Limb (tissue), 2 donors: ENCODE results near the gene SMC6.

Experiments used
- DNase-seq, 2 donors: peaks; one replicate each; pipeline ENCODE4 v3.0.0-alpha.2; 2016; ENCODE audit errors: extremely low spot score in 2 of 2

SMC6 gene

DNA sequence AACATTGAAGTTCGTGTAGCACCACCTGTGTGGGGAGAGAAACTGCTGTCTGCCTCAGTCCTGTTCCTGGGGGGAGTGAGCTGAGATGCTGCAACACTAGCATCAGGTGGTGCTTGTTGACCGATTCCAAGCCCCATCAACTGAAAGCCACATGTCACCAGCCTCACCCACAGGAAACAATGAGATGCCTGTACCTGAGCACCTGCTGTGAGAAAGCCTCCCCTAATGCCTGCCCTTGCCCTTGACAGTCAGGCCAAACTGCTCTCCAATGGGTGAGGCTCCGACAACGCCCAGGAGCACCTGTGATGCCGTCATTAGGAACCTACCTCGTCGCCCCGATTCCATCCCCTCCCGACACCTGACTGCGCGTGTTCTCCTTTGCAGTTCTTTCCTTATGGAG is 104.6 kb downstream of the SMC6 start:
- DNase-seq = no peak

DNA sequence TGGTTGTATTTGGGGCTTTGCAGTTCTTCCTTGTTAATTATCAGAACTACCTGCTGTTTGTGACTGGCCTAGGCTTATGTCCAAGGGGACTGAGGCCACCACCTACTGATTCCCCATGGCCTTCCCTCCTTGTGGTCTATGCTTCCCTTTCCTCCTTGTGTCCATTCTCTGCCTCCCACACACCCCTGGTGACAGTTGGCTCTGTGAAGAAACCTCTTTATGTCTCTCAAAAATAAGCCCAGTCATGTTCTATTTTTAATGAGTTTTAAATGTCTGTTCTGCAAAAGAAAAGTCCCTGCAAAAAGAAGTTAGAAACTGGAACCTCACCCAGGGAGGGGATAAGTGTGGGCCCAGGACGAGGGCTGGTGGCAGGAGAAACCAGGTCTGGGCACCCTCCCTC is 105.0 kb downstream of the SMC6 start:
- DNase-seq = no peak

DNA sequence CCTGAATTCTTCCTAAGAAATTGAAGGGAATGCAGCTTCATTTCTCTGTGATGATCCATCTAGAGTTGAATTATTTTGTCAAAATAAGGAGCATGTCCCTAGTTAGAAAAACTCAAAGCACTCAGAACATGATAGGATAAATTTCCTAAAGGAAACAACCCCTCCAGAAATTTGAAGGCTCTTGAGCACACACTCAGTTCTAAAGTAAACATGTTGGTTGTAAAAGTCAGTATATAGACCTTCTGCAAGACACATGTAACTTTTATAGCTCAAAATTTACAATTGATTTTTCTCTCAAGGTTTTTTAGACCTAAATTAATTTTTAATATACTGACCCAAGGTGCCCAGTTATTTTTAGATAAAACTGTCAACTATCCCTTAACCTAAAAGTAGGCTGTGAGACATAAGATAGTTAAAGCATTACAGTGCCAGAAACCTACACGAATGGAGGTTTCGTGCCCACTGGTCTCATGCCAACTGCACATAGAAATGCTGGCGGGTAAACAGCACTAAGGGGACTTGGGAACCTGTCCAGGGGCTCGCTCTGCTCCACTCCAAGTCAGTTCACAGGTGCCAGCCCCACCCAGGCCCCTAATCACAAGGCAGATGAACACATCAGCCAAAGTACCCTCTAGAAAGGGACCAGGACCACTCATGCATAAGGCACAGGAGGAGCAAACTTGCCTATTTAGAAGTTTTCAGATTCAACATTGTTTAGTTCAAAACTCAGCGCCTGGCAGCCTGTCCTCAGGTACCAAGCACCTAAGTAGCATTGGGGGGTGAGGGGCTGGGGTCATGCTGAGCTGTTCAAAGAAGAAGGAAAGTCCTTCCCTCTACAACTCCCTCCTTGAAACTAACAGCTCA is 106.5 kb downstream of the SMC6 start:
- DNase-seq = no peak

DNA sequence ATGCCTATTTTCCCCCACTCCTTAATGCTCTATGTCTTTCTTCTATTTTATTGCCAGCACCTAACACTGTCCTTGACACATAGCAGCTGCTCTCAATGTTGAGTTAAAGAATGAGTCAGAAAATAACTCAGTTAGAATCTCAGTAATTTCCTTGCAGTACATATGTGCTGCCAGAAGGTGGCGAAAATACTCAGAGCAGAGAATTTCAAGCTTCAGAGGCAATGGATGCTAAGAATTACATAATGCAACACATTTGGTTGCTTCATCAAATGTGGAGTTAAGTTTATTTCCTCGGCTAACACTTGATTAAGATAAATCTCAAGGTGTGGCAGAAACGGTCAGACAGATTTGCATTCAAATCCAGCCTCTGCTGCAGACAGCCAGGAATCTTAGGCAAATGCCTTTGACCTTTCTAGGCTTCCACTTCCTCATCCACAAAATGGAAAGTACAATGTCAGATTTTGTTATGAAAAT is 107.5 kb downstream of the SMC6 start:
- DNase-seq = peak; percentile 49 to 78

DNA sequence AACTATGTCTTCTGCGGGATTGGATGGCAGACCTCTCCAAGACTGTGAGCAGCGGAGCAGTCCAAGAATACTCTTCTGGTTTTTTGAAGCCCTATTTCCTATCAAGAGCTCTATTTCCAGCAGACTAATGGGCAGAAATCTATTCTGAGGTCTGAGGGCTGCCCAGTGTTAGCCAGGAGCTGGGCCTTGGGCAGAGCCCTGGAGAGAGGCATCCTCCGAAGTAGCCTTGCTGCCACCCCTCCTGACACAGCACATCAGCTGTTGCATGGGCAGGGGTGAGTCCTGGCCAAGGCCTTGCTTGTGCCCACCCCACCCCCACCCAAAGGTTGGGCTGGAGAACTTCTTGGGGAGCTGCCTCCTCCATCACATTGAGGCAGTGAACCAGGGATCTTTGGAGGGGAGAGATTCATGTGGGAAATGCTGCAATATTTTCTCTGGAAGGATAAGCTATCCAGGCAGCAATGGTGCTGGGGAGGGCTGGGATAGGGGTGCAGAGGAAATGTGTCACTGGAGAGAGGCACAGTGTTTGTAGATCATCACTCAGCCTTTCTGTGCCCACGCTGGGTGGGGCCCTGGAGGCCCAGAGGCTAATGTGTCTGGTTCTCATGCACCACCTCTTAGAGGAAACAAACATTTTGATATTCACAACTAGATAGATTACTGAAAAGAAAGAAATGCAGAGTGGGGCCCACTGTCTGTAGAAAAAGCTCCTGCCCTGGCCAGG is 108.5 kb downstream of the SMC6 start:
- no peak for DNase-seq

DNA sequence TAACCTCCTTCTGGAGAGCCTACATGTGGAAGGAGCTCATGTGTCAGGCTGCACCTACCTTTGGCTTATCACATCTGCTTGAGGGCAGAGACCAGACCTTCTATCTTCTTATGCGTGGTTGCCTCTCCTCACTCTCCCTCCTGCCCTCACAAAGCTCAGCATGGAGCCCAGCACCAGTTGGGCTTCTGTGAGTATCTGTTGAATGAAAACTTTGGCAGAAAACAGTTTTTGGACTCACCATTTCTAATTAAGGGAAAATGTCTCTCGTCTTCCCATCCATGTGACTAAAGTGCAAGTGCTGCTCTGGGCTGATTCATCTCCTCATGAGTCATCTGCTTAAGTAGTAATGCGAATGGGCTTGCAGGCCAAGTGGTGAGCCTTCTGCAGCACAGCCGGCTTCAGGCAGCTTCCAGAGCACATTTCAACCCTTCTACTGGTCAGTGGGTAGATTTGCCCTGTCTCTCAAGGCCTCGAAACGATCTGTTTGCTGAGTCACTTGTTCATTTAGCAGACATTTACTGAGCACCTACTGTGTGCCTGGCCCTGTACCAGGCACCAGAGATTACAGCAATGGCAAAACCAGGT is 110.5 kb downstream of the SMC6 start:
- DNase-seq = no peak

DNA sequence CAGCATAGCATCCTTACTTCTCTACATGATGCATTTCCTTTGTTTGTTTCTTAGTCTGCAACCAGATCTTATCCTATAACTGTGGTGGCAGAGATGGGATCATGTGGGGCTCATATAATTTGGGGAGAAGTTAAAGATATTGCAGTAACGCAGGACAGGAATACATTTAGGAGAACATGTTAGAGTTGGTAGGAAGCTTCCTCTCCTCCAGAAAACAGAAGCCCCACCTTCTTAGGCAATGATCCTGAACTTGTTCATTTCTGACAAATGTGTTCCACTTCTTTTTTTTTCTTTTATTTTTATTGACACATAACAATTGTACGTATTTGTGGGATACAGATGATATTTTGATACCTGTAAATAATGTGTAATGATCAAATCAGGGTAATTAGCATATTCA is 113.2 kb downstream of the SMC6 start:
- DNase-seq = no peak

DNA sequence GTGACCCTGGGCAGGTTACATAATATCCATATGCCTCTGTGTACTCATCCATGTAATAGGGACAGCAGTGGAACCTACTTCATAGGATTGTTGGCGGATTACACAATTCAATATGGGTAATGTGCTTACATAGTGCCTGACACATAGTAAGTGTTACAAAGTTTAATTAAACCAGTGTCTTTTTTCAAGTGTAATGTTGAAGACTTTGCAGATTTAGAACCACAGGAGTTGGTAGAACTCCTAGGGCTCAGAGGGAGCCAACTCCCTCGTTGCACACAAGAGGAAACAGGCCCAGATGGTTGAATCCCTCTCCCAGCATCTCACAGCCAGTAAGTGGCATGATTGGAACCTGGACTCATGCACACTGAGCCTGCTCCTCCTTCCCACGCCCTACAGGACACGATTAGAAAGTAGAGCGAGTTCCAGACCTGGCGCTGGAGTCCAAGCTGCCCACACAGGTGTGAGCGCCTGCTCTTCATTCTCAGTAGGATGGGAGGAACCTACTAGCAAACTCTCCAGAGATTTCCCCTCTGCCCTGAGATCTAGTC is 115.3 kb downstream of the SMC6 start:
- no peak for DNase-seq

DNA sequence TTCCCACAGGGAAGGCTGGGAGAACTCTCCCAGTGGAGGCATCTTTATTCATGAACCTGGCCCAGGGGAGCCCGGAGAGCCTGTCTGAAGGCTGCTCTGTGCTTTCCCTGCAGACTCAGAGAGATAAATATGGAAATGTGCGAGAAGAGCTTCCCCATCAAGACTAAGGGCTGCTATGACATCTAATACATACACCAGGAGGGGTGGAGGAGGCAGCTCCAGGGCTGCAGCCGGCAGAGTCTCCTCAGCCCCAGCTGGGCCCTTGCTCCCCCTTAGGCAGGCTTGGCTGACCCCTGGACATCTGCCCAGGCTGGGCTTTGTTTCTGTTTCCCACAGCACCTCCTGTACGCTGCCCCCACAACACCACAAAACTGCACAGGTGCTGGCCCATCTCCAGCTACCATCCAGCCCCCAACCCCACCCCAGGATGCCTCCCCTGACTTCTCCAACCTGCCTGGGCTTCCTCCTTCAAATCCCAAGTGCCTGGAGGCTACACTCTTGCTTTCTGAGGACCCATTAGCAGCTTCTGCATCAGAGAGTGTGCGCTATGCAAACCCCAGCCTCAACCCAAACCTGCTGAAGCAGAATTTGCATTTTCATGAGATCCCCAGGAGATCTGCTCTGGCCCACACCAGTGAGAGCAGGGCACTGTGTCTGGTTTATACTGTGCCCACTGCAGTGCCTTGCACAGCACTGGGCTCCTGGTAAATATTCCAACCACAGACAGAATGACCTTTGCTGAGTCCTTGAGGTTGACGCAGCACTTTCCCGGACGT is 116.3 kb downstream of the SMC6 start:
- no peak for DNase-seq

DNA sequence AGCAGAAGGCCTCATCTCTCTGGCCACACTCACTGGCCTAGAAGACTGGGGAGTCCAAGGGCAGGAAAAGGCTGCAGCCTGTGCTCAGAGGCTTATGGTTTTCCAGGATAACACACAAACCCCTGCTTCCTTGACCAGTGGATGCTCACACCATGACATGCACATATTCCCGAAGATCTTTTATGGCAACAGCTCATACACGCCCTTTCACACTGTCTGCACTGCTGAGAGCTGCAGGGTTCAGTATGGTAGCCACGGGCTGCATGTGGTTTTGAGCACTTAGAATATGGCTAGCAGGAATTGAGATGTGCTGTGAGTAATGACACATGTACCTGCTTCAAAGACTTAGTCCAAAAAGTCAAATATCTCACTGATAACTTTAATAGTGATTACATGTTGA is 117.4 kb downstream of the SMC6 start:
- no peak for DNase-seq

DNA sequence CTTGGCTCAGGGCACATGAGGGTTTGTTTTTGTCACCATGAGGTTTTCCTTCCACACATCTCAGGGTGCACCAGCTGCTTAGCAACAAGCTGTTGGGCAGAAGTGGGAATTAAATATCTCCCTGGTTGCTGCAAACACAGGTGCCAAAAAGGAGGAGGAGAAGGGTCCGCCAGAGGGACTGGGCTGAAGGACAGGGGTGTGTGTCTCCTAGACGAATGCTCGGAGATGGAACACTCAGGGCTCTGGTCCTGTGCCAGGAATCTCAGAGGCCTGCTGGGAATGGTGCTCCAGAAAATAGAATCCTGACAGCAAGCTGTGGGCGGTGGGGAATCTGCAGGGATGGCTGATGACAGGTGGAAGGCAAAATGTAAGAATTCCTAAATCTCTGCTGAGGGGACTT is 118.6 kb downstream of the SMC6 start:
- DNase-seq = peak; percentile 27 to 52

DNA sequence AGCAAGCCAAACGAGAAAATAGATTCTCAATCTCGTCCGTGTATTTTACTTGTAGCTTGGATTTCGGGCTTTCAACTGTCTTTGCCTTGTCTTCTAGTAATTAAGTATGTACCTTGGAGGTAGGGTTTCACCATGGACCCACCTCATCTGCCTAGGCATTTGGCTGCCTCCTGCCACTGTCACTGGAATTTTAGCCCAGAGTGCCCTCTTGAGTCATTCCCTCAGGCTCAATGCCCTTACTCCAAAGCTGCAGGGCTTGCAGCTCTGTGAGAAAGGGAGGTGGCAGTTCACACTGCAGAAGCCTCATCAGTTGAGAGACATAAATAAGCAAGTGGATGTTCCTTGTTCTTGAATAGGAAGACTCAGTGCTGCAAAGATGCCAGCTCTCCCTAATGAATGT is 123.5 kb downstream of the SMC6 start:
- no peak for DNase-seq

DNA sequence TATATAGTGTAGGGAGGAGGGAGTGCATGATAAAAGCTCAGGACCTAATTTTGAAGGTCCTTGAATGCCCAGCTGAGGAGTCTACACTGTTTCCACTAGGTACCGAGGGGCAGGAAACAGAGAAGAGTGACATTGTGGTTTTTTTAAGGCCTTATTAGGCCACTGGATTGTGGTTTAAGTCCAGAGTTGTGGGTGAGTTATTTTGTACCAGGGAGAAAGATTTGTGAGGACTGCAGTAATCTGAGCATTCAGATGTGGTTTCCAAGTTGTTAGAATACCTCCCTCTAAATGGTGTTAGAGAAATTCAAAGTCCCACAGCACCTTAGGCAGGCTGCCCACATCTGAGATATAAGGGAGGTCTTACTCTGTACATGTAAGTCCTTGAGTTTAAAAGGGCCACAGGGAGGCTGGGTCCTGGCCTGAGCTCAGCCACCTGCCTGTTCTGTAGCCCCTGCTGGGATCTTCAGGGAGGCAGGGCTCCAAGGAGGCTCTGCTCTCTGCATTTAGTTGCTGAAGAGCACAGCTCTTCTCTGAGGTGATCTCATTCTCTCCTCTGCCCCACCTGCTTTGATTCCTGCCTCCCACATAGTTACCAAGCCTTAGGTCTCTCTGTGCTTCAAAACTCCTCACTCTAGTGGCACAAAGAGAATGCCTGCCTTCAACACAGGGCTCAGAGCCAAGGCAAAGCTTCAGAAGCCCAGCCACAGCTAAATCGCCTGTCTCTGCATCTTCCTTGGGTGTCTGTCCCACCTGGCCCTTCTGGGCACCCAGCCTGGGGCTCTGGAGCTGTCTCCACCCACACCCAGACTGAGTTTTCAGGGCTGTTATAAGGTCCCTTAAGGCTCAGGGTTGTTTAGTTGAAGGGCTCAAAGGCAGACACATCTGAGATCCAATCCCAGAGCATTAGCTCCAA is 125.0 kb downstream of the SMC6 start:
- no peak for DNase-seq

DNA sequence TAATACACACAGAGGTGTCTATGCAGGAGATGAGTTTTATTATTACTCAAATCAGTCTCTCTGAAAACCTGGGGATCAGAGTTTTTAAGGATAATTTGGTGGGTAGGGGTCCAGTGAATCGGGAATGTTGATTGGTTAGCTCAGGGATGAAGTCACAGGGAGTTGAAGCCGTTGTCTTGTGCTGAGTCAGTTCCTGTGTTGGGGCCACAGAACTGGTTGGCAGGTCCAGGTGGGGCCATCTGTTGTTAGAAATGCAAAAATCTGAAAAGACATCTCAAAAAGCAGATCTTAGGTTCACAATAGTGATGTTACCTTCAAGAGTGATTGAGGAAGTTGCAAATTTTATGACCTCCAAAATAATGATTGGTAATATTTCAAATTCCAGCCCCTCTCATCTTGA is 126.2 kb downstream of the SMC6 start:
- no peak for DNase-seq

DNA sequence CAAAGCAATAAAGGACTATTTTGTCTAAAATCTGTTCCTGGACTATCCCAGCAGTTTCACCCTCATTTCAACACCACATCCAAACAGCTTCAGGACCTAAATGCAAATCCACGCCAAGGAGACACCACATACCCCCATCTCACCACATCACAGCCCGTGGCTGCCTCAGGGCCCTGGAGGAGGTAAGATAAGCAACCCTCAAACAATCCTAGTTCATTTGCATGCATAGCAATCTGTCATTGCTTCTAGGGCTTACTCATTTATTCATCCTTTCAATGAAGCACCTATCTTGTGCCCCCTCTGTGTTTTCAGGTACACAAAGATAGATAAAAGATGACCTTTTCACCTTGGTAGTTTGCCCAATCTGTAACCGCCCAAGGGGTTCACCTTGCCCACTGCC is 126.6 kb downstream of the SMC6 start:
- DNase-seq = no peak

DNA sequence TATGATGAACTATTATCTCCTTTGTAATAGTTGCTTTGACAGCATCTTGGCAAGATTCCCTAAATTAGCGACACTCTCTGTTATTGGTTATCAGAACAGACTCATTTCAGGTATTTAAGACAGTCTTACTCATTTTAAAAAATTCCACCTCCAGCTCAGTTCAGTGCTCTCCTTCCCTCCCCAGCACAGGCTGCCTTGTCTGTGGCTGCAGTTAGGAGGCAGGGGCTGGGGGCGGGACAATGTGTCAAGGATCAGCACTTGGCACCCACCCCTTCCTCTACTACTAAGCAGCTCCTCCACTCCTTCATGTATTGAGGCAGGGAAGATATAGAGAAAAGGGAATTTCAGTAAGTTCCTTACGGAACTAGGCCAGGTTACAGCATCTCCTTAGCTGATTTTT is 128.2 kb downstream of the SMC6 start:
- DNase-seq = no peak

DNA sequence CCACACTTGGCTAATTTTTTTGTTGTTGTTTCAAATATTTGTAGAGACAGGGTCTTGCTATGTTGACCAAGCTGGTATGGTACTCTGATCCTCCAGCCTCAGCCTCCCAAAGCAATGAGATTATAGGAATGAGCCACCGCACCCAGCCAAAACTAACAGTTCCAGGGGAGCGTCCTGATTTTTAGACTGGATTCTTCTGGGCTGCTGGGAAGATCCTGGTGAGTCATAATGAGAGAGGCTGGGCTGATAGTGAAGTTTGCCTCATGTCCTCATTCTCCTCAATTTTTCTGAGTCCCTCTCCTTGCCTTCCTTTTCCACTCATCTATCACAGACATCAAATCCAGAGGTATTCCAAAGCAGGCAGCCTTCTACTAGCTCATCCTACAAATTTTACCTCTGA is 131.8 kb downstream of the SMC6 start:
- DNase-seq = no peak

DNA sequence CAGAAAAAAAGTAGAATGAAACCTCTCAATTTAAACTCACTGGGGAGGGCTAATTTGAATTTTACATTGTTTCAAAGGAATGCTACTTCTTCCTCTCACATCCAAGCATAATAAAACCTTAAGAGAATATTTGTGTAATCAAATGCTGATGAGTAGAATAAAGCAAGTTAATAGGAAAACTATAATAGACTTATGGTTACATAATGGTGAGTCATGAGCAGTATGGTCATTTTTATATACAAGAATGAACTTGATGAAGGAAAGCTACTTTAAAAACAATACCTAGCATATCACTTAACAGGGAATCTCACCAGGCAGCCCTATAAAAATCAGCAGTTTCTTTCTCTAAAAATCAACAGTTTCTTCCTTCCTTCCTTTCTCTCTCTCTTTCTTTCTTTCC is 132.8 kb downstream of the SMC6 start:
- DNase-seq = no peak

DNA sequence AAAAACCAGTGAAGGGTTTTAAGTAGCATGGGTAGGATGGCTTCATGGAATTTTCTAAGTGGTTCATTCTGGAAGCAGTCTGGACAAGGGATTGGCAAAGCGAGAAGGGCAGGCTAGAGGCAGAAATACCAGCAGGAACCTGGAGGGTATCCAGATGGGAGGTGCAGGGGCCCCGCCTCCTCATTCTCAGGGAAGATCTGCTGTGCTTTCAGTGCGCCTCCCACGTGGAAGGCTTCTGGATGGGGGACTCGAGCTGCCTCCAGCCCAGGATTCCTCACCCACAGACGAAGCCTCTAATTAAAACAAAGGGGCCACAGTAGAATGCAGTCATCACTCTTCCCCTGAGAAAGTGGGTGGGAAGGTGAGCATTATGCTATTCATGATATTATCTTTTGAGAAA is 133.3 kb downstream of the SMC6 start:
- no peak for DNase-seq

DNA sequence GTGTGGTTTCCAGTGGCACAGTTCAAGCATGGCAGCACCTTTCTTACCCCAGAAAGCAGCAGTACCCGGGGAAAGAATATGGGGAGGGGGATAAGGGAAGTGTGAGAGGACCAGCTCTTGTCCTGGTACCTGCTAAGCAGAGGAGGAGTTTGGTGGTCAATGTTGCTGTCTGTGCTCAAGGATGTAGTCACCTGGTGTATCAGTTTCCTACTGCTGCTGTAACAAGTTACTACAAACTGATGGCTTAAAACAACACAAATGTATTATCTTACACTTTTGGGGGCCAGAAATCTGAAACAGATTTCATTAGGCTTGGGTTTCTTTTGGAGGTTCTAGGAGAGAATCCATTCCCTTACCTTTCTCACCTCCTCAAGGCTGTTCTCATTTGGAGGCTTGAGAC is 135.7 kb downstream of the SMC6 start:
- DNase-seq = no peak
